GM19043 (cell line): Measurements from ENCODE around the gene PHTF1.
"Not testable (repeated sequence)": the region's sequence is repeated elsewhere in the genome, so short reads cannot be mapped to it uniquely, and the experiment has no call there.

Experiments used
- ATAC-seq: cut with Tn5 transposase; IDR thresholded peaks from one replicate; pipeline ENCODE4 v1.9.1; 2021; ENCODE audit warnings: low read depth; ENCODE audit not compliant: unreplicated experiment

The PHTF1 gene

DNA sequence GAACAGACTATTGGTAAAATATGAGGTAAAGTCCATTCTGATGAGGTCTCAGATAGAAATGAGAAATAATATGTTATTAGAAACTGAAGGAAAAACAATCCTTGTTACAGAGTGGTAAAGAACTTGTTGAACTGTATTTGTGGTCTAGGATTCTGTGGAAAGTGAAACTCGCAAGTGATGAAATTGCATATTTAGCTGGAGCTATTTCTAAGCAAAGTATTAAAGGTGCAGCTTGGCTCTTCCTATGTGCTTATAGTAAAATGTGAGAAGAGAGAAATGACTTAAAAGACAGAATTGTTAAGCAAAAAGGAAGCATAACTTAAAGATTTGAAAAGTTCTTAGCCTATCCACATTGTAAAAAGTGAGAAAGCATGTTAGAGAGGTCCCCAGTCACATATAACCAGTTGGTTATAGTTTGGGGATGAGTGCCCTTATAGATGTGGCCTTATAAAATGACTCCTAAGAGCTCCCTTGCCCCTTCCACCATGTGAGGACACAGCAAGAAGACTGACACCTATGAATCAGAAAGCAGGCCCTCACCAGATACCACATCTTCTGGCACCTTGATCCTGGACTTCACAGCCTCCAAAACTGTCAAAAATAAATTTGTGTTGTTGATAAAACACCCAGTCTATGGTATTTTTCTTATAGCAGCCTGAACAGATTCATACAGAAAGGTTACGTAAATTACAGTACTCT is 24.8 kb downstream of the PHTF1 start:
- ATAC-seq, result no peak

- ATAC-seq, result no peak
Observed at GRCh38 chr1:113732802-113733201, 26.5 kb downstream of the PHTF1 start.

- ATAC-seq, result no peak
Observed at GRCh38 chr1:113721010-113721409, 38.3 kb downstream of the PHTF1 start.

DNA sequence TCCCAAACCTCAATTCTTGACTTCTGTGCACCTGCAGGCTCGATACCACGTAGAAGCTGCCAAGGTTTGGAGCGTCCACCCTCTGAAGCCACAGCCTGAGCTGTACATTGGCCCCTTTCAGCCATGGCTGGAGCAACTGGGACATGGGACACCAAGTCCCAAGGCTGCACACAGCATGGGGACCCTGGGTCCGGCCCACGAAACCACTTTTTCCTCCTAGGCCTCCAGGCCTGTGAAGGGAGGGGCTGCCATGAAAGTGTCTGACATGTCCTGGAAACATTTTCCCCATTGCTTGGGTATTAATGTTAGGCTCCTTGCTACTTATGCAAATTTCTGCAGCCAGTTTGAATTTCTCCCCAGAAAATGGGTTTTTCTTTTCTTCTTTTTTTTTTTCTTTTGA is 40.7 kb downstream of the PHTF1 start:
- ATAC-seq, result not testable (repeated sequence)

DNA sequence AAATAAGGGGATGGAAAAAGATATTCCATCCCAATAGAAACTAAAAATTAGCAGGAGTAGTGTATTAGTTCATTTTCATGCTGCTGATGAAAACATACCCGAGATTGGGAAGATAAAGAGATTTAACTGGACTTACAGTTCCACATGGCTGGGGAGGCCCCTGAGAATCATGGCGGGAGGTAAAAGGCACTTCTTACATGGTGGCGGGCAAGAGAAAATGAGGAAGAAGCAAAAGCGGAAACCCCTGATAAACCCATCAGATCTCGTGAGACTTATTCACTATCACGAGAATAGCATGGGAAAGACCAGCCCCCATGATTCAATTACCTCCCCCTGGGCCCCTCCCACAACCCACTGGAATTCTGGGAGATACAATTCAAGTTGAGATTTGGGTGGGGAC is 41.8 kb downstream of the PHTF1 start:
- ATAC-seq, result not testable (repeated sequence)

- no peak for ATAC-seq
Observed at GRCh38 chr1:113714606-113715269, 44.5 kb downstream of the PHTF1 start.

GRCh38 chr1:113701429-113701828 is 57.9 kb downstream of the PHTF1 start:
- no peak for ATAC-seq

GRCh38 chr1:113694910-113695309 is 64.4 kb downstream of the PHTF1 start:
- no peak for ATAC-seq

DNA sequence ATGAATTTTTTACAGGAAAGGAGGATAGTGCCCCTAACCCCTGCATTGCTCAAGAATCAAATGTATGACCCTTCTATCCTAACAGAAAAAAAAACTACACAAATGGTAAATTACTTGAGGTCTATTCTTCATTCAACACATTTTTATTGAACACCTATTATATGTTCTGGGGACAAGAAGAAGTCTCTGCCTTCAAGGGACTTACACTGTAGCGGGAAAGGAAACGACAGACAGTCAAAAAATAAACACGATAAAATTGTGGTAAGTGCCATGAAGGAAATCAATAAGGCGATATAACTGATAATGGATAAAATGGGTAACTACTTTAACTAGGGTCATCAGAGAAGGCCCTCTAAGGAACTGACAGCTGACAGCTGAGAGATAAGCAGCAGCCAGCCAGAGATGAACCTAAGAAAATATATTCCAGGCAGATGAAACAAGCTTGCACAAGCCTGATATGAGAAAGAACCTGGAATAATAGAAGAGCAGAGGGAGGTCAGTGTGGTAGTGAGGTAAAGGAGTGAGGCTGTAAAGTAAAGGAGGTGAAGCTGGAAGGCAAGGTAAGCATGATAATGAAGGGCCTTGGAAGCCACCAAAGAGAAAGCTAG is 66.4 kb downstream of the PHTF1 start:
- ATAC-seq, result no peak

GRCh38 chr1:113692342-113692741 is 66.9 kb downstream of the PHTF1 start:
- ATAC-seq, result no peak

DNA sequence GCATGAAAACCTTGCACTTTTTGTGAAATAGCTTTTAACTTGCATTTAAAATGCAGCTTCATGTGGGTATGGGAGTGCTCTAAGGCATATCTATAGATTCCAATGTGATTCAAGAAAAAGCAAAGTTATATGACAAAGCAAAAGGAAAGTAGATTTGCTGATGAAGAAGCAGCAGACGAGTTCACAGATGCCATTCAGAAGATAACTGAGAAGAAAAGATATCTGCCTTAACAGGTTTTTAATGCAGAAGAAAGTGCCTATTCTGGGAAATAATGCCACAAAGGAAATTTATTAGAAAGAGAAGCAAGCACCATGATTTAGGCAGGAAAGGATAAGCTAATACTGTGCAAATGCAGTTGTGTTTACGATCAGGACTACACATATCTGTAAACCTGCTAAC is 68.1 kb downstream of the PHTF1 start:
- no peak for ATAC-seq

DNA sequence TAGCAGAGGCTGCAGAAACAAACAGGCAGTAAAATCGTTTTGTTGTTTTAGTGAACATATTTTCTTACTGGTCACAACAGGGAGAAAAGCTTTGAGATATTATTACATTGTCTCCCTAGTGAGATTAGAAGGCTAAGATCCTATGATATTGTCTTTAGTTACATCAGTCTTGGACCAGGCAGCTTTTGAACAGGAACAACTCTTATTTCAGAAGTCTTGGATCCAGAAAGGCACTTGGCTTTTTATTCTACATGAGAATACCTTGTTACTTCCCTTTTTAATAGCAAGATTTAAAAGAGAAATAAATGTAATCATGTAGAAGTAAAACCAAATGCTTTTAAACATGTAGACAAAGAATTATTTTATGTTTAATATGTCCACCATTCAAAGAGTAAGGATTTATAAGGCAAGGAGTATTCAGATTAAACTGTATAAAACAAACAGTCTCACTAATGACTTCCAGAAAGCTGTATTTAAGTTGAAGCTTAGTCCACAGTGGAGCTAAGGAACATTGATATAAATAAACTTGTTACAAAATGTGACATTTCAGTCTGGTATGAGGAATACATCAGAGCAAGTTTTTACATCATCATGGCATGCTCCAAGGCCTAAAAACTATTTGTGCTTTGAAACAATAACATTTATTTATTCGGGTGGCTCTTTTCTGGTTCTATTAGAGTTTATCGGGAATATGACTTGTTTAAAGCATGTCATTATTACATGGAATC is 72.2 kb downstream of the PHTF1 start:
- ATAC-seq, result no peak

- ATAC-seq, result no peak
Observed at GRCh38 chr1:113684153-113684541, 75.1 kb downstream of the PHTF1 start.

- ATAC-seq, result no peak
Observed at GRCh38 chr1:113683384-113684152, 75.7 kb downstream of the PHTF1 start.

GRCh38 chr1:113681596-113682337 is 77.5 kb downstream of the PHTF1 start:
- no peak for ATAC-seq

DNA sequence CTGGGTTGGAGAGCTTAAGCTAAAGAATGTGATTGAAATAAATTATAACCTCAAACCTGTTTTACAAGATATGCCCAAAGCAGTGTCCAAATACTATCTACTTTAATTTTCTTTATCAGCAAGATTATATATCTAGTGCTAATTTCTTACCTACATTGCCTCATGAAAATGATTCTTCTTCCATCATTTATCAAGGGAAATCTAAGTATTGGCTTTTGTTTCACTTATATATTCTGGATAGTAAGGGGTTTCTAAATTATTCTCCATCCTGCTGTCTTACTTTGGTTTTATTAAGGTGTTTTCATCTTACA is 81.2 kb downstream of the PHTF1 start:
- no peak for ATAC-seq

DNA sequence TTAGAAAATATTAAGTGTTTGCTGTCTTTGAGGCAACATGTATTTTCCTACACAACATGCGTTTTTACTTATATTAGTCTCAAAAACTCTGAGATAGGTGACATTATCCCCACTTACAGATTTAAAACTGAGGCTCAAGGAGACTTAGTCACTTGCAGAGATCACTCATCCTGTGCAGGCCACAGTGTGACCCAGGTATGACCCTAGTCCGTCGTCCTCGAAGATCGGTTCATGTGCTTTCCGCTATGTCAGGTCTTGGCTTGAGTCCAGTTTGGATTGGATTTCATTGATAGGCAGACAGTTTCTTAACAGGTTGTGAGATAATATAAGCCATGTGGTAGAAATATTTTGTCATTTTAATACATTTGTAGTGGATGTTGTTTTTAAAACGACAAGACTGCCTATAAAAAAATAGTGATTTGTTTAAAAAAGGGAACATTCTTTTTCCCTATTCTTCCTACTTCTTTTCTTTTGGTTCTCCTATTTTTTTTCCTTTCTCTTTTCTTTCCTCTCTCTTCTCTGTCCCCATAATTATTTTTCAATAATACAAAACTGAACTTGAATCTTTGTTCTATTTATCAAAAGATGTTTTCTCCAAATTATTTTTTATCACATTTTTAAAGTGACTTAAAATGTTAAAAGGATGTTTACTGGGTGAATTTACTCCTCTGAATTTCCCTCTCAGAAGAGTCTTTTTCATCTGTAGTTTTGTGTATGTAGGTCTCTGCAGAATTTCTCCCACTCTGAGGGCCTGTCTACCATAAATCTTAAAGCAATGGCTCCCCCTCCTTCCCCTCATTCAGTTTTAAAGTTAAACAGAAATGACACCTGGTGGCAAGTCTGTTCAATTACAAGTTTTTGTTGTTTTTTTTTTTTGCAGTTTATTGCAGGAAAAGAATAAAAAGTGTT is 81.8 kb downstream of the PHTF1 start:
- ATAC-seq, result no peak

DNA sequence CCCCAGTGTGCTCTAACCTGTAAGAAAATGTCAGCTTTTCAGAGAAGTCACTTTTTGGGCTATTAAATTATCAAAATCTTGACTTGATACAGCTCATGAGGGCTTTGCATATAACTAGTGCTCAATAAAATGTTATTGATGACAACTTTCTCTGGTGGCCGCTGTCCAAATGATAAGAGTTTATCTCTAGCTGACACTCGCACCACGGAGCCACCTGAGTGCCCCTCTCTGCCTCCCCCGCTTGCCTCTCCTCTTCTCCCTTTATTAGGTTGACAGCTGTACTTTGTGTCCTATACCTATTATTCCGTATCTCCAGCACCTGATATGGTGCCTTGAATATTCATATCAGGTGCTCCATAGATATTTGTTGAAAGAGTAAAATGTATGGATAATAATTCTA is 82.8 kb downstream of the PHTF1 start:
- no peak for ATAC-seq

- no peak for ATAC-seq
Observed at GRCh38 chr1:113675302-113675701, 84.0 kb downstream of the PHTF1 start.
